ENCODE results near the gene SLC12A8. TPM values are rescaled to one million over a fixed set of nuclear protein-coding genes. Genes with fewer than 3 reads are reported as not detected.

SLC12A8 gene
- total RNA-seq, 1 donor from 2014 or later = 13.6 TPM

DNA sequence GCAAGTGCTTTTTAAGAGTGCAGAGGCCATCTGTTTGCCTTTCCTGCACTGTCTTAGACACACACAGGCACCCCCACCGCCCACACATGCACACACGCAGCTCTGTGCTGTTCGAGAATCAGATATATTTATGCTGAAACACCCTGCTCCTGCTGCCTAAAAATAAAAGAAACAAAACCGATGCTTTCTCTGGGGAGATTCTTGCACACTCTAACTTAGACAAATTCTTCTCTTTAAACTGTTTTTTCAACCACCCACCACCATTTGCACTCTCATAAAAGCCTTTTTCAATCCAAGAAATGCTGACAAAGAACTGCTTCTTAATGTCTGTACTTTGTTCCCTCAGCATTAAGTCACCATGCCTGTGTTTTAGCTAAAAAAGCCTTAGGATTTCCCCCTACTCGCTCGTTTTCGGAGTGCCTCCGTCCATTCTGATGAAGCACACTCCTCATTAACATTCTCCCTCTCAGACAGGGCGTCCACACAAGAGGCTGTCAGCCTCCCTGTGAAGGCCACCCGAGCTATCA, 26.2 kb downstream of the SLC12A8 start:
- no peaks in the 10 kb centered on the region for H3K36me3 ChIP-seq (ENCODE audit: control insufficient read depth, insufficient read depth, low read length)

DNA sequence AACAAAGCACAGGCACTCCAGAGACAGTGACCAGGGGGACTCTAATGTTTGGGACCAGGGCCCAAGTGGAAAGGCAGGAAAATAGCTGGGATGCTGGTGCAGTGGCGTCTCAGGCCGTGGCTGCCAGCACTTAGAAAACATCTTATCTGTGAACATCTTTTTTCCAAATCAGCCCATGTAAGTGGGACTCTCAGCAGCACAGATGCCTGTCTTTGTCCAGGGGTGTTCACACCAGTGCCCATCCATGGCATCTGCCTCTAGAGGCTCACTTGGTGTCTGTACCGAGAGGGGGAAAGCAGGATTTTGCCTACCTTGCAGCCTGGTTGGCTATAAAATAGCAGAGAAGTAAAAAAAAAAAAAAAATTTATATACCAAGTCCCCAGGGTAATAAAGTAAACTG, 26.7 kb downstream of the SLC12A8 start:
- no peaks in the 10 kb centered on the region for H3K36me3 ChIP-seq (ENCODE audit: control insufficient read depth, insufficient read depth, low read length)
- no peaks in the 10 kb centered on the region for H3K27me3 ChIP-seq (ENCODE audit: control insufficient read depth, insufficient read depth, low read length)
- TF ChIP-seq, protein P1, sequence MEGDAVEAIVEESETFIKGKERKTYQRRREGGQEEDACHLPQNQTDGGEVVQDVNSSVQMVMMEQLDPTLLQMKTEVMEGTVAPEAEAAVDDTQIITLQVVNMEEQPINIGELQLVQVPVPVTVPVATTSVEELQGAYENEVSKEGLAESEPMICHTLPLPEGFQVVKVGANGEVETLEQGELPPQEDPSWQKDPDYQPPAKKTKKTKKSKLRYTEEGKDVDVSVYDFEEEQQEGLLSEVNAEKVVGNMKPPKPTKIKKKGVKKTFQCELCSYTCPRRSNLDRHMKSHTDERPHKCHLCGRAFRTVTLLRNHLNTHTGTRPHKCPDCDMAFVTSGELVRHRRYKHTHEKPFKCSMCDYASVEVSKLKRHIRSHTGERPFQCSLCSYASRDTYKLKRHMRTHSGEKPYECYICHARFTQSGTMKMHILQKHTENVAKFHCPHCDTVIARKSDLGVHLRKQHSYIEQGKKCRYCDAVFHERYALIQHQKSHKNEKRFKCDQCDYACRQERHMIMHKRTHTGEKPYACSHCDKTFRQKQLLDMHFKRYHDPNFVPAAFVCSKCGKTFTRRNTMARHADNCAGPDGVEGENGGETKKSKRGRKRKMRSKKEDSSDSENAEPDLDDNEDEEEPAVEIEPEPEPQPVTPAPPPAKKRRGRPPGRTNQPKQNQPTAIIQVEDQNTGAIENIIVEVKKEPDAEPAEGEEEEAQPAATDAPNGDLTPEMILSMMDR (IDR thresholded peaks at IDR 0.05; ENCODE audit: insufficient read depth, low read length, poor library complexity, severe bottlenecking) = no peak
- no peak overlapping the region for H3K4me3 ChIP-seq (ENCODE audit: low read depth, low read length)
- no peak for DNase-seq (ENCODE audit: low read depth)

More for the DNA sequence above, 26.2 kb downstream of the SLC12A8 start:
- no peak for DNase-seq (ENCODE audit: low read depth)
- H3K4me3 ChIP-seq (ENCODE audit: low read depth, low read length) = no peak overlapping the region
- no peaks in the 10 kb centered on the region for H3K27me3 ChIP-seq (ENCODE audit: control insufficient read depth, insufficient read depth, low read length)
- TF ChIP-seq, protein P1 (IDR thresholded peaks at IDR 0.05; ENCODE audit: insufficient read depth, low read length, poor library complexity, severe bottlenecking) = no peak

DNA sequence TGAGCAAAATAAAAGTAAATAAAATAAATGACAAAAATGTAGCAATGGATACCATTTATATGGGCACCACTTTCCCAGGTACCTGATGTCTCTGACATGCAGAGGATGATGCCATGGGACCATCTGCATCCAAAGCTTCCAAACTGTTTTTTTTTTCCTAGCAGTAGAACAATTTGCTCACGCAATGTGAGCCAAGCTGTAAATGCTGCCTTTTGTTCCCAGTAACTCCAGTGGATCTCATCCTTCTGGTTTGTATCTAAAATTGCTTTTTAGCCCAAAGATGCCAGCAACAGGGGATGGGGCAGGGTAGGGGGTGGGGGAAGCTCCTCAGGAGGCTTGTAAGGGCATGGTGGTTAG, 32.7 kb downstream of the SLC12A8 start:
- no peak overlapping the region for H3K4me3 ChIP-seq (ENCODE audit: low read depth, low read length)
- no peaks in the 10 kb centered on the region for H3K27me3 ChIP-seq (ENCODE audit: control insufficient read depth, insufficient read depth, low read length)
- DNase-seq (ENCODE audit: low read depth) = no peak
- H3K36me3 ChIP-seq (ENCODE audit: control insufficient read depth, insufficient read depth, low read length) = no peaks in the 10 kb centered on the region
- TF ChIP-seq, protein P1 (IDR thresholded peaks at IDR 0.05; ENCODE audit: insufficient read depth, low read length, poor library complexity, severe bottlenecking) = no peak

DNA sequence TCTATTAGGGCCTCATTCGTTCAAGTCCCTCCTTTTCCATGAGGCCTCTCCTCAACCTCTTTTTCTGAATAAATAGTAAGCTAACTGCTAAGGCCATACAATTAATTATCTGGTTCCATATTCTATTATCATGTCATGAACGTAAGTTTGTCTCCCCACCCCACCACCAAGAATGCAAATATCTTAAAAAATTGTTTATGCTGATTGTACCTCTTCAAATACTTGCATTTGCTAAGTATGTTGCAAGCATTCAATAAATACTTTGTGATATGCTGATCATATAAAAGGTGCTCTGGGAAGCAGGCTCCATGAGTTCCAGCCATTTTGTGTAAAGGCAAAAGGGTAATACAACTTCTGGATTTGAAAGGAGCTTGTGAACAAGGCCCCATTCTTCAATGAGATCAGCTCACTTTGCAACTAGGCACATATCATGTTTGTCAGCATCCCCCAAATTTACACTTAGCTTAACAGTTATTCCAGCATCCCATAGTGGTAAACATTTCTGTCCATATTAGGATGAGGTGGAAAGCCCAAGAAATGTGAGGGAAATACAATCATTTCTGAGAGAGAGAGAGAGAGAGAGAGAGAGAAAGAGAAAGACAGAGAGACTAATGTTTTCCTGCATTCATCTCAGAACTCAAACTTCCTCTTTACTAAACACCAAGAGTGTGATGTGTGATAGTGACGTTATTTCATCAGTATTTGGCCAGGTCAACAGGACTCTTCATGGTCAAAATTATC, 33.2 kb downstream of the SLC12A8 start:
- Histone ChIP-seq H3K27me3 (ENCODE audit: control insufficient read depth, insufficient read depth, low read length) (no peaks in the 10 kb centered on the region), H3K4me3 (ENCODE audit: low read depth, low read length) (no peak overlapping the region), H3K36me3 (ENCODE audit: control insufficient read depth, insufficient read depth, low read length) (no peaks in the 10 kb centered on the region)
- TF ChIP-seq, protein P1 (IDR thresholded peaks at IDR 0.05; ENCODE audit: insufficient read depth, low read length, poor library complexity, severe bottlenecking) = no peak
- no peak for DNase-seq (ENCODE audit: low read depth)

DNA sequence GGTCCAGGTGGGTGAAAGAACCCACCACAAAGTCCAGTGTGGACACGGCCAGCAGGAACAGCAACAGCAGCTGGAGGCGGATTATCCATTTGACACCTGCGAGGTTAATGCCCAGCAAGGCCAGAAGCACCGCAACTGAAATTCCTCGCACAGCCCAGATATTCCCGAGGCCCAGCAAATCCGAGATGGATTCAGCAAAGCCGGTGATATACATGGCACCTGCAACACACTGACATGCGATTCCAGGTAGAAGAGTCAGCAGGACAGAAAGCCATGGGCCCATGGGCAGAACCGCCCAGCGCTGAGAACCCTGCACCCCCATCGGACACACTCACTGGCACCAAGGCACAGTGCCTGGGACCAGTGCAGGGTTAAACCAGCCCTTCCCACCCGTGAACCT, 34.8 kb downstream of the SLC12A8 start:
- H3K36me3 ChIP-seq (ENCODE audit: control insufficient read depth, insufficient read depth, low read length) = no peaks in the 10 kb centered on the region
- H3K27me3 ChIP-seq (ENCODE audit: control insufficient read depth, insufficient read depth, low read length) = no peaks in the 10 kb centered on the region
- no peak overlapping the region for H3K4me3 ChIP-seq (ENCODE audit: low read depth, low read length)
- TF ChIP-seq, protein P1 (IDR thresholded peaks at IDR 0.05; ENCODE audit: insufficient read depth, low read length, poor library complexity, severe bottlenecking) = no peak
- no peak for DNase-seq (ENCODE audit: low read depth)
